Stimulated activated CD4-positive, alpha-beta T cell treated with anti-CD3 and anti-CD28 coated beads, Interleukin-12 subunit alpha, Interleukin-12 subunit beta, amount 100 ng/mL, for 24 hours (primary cell): ENCODE results near the gene ACTRT2.

ENCODE experiments used
- DNase-seq, 2 experiments: peaks; one replicate each; pipeline ENCODE4 v3.0.0-alpha.2; 2020; ENCODE audit warnings: low read depth in 2 of 2

ACTRT2 gene

GRCh38 chr1:2983706-2984398, 37.4 kb upstream of the ACTRT2 start:
- no peak for DNase-seq

- no peak for DNase-seq
Observed at GRCh38 chr1:2984399-2985061, 36.7 kb upstream of the ACTRT2 start.

GRCh38 chr1:2985067-2985561, 36.2 kb upstream of the ACTRT2 start:
- no peak for DNase-seq

GRCh38 chr1:2985694-2986548, 35.3 kb upstream of the ACTRT2 start:
- no peak for DNase-seq

- DNase-seq = no peak
Observed at GRCh38 chr1:2986549-2987305, 34.5 kb upstream of the ACTRT2 start.

GRCh38 chr1:2987773-2988172, 33.5 kb upstream of the ACTRT2 start:
- no peak for DNase-seq

GRCh38 chr1:2988256-2988655, 33.0 kb upstream of the ACTRT2 start:
- DNase-seq = no peak

GRCh38 chr1:2989185-2989584, 32.1 kb upstream of the ACTRT2 start:
- no peak for DNase-seq

- DNase-seq = no peak
Observed at GRCh38 chr1:2989976-2990375, 31.3 kb upstream of the ACTRT2 start.

GRCh38 chr1:2990376-2991115, 30.7 kb upstream of the ACTRT2 start:
- no peak for DNase-seq

GRCh38 chr1:2991753-2992495, 29.3 kb upstream of the ACTRT2 start:
- no peak for DNase-seq

- no peak for DNase-seq
Observed at GRCh38 chr1:2998503-2999100, 22.7 kb upstream of the ACTRT2 start.

GRCh38 chr1:2999138-2999537, 22.1 kb upstream of the ACTRT2 start:
- no peak for DNase-seq

GRCh38 chr1:2999571-2999970, 21.7 kb upstream of the ACTRT2 start:
- no peak for DNase-seq

- no peak for DNase-seq
Observed at GRCh38 chr1:3000214-3000613, 21.1 kb upstream of the ACTRT2 start.

GRCh38 chr1:3000671-3001470, 20.4 kb upstream of the ACTRT2 start:
- no peak for DNase-seq

- no peak for DNase-seq
Observed at GRCh38 chr1:3001471-3002348, 19.6 kb upstream of the ACTRT2 start.
